ENCODE data around the gene PRAME.
"Not testable (repeated sequence)": the region's sequence is repeated elsewhere in the genome, so short reads cannot be mapped to it uniquely, and the experiment has no call there.

Gene PRAME, protein sequence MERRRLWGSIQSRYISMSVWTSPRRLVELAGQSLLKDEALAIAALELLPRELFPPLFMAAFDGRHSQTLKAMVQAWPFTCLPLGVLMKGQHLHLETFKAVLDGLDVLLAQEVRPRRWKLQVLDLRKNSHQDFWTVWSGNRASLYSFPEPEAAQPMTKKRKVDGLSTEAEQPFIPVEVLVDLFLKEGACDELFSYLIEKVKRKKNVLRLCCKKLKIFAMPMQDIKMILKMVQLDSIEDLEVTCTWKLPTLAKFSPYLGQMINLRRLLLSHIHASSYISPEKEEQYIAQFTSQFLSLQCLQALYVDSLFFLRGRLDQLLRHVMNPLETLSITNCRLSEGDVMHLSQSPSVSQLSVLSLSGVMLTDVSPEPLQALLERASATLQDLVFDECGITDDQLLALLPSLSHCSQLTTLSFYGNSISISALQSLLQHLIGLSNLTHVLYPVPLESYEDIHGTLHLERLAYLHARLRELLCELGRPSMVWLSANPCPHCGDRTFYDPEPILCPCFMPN

DNA sequence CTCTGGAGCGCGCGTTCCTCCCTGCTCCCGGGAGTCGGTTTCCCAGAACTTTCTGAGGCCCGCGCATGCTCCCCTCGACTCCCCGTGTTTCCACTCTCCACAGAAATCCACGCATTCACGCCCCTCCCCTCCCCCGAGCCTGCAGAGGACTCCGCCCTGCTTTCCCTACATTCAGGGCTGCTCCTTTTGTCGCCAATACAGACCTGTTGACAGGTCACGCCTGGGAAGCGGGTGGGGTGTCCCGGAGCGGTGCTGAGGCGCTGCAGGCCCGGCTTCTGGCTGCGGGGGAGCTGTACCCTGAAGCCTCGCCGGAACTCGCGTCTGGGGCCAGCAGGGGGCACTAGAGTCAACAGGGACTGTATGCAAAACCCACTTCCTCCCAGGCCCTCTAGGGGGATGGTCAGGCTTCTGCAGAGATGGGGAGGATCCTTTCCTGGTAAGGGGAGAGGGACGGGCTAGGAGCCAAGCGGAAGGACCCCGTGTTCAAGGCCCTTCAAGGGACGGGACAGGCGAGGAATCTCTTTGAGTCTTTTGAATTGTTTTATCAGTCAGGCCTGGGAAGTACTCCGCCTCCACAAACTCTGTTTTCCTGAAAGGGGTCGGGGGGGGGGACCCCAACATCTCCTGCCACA is at the start of gene PRAME:
PRAME (minus strand) TSS at position 294 of the 632 bp plus-strand sequence. CDS start 2,433 bp downstream, outside the sequence.
- DNase-seq, result no peak

DNA sequence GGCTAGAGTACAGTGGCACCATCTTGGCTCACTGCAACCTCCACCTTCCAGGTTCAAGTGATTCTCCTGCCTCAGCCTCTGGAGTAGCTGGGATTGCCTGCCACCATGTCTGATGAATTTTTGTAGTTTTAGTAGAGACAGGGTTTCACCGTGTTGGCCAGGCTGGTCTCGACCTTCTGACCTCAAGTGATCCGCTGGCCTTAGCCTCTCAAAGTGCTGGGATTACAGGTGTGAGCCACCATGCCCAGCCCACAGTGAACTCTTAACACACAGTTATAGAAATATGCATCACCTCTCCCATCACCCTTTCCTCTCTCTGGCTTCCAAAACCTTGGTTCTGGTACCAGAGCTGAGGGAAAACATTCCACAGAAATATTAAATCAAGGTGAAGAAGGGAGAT is 49.0 kb upstream of the PRAME start:
- not testable (repeated sequence) for DNase-seq

DNA sequence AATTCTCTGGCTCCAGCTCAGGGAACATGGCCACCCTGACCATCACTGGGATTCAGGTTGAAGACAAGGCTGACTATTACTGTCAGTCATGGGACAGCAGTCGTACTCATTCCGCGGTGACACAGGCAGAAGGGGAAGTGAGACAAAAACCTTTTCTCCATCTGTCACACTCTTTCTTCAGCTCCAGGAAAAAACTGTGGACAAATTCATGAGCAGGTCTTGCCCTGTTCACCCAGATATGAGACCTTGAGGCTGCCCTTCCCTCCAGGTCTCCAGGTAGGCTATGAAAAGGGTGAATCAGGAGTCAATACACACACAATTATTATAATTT is 46.0 kb upstream of the PRAME start:
- DNase-seq, result no peak

DNA sequence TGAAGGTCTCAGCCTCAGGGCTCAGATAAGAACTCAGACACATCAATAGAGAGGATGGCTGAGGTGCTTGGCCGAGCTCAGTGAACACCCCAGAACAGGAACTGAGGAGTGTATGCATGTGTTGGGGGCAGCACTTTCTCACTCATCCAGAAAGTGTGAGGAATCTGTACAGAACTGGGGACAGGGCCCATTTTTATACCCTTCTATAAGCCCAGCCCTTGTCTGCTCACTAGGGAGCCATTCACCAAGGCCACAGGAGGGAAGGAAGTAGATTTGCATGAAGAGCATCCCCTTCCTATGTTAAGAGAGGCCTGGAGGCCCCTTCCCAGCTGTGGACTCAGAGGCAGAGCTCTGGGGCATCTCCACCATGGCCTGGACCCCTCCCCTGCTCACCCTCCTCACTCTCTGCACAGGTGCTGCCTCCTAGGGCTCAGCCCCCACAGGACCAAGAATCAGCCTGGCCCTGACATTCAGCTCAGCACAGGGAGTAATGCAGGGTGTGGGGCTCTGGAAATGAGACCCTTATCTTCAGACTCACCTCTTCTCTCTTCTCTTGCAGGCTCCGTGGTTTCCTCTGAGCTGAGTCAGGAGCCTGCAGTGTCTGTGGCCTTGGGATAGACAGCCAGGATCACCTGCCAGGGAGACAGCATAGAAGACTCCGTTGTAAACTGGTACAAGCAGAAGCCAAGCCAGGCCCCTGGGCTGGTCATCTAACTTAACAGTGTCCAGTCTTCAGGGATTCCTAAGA is 45.4 kb upstream of the PRAME start:
- no peak for DNase-seq

DNA sequence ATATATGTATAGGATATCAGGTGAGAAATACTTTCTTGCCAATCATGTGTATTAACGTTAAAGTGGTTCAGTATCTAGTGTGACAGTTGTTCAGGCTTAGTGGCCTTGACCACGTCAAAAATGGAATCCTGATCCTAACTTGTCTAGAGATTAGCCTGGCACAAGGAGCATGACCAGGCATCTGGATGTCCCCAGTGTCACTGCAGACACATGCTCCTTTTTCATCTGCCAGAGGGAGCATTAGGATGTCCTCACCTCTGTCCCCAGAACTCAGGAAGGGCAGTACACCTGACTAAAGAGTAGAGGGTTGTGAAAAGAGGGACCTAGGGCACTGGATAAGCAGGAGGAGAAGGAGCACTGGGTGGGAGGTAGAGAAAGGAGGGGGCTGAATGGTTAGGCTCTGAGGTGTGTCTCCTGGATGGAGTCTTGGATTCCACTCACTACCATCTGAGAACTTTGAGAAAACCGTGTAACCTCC is 44.4 kb upstream of the PRAME start:
- DNase-seq, result no peak

DNA sequence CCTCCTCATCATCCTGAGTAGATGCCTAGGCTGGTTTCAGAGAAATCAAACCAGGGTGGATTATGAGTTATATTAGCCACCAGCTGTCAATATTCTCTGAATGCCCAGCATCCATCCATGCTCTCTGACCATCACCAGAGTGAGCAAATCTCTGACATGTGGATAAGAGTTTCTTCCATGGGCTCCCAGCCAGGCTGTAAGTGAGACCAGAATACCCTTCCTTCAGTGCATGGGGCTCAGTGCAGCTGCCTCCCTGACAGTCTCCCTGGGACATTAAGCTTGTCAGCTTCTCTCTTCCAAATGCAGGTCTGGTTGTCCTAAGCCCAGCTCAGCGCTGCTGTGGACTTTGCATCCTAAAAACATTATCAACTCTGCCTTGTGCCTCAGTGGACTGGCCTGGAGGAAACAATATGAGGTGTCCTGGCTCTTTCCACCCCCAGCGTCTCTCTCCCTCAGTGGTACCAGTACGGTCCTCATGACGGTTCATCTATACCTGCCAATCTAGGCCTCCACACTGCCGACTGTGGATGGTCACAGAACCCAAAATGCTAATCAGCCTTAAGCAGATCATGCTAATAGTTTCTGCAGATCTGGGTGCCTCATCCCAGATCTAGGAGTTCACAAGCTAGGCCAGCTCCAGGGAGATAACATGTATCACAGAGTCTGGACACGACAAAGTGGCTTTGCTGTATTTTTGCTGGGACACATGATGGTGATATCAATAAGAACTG is 41.6 kb upstream of the PRAME start:
- DNase-seq, result no peak

DNA sequence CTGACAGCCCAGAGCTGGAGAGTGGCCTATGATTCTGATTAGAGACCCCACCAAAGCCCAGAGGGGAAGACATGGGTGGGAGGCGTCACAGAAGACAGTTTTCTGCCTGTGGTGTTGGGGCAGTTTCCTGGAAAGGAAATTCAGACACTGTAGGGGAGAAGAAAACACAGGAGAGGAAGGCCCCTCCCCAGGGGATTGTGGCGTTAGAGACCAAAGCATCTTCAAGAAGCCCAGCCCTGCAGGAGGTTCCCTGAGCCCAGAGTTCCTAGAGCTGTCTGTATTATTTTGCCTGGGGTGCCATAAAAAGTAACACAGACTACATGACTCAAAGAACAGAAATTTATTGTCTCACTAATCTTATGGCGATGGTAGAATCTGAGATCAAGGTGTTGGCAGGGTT is 40.2 kb upstream of the PRAME start:
- DNase-seq, result no peak

DNA sequence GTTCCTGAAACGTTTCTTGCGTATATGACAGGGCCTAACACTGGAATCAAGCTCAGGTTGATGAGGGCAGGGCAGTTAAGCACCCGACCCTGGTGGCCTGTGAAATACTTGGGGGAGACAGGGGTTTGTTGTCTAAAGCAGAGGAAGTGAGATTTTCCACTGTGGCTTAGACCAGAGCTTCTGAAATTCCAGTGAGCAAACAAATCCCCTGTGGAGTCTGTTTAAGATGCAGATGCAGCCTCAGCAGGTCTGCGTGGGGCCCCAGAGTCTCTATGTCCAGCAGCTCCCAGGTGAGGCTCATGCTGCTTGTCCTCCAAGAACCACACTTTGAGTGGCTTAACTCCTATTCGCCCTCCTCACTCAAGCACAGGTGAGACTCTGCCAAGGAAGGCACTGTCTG is 39.1 kb upstream of the PRAME start:
- no peak for DNase-seq

DNA sequence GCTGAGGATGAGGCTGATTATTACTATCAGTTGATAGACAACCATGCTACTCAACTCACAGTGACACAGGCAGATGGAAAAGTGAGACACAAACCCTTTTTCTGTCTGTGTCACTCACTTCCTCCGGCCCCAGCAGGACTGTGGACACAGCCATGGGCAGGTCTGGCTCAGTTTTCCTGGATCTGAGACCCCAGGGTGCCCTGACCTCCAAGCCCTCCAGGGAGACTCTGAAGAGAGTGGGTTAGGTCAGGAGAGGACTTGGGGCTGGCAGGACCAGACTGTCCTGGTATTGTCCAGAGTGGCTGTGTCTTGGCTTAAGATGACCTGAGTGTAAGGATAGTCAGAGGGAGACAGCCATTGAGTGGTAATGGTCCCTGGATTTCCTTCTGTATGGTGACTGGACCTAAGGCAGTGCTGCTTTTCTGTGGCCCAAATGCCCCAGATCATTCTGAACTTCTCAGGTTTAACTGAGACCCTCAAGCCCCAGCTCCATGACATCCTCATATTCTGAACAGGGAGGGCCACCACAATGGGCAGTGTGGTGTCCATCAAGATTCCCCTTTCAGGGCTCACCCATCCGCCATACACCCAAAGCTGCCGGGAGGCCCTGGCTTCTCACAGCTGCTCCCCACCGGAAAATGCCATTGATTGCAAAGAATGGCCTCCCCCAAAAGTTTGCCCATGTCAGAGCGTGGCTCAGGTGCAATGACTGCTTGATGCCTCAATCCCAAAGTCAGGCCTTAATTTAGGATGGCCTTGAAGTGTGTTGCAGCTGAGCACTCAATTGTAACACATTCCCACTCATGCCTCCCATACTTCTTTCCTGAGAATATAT is 36.2 kb upstream of the PRAME start:
- no peak for DNase-seq

DNA sequence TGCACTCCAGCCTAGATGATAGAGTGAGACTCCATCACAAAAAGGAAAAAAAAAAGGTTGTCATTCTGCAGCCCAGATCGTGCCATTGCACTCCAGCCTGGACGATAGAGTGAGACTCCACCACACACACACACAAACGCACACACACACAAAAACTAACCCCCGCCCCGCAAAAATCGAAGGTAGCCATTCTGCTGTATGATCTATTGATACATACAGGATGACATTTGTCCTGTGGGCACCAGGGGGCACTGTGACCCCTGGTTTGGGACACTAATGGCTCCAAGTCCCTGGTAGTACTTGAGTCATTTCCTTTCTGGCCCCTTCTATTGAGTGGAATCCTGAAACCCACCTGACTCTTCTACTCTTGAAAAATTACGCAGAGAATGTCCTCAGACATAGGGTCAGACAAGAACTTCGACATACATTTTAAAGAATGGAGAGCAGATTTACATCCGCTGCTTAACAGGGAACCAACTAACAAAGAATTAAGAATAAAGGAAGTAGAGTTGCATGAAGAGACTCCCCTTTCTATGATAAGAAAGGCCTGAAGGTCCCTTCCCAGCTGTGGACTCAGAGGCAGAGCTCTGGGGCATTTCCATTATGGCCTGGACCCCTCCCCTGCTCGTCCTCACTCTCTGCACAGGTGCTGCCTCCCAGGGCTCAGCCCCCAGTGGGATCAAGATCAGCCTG is 35.0 kb upstream of the PRAME start:
- DNase-seq, result no peak

DNA sequence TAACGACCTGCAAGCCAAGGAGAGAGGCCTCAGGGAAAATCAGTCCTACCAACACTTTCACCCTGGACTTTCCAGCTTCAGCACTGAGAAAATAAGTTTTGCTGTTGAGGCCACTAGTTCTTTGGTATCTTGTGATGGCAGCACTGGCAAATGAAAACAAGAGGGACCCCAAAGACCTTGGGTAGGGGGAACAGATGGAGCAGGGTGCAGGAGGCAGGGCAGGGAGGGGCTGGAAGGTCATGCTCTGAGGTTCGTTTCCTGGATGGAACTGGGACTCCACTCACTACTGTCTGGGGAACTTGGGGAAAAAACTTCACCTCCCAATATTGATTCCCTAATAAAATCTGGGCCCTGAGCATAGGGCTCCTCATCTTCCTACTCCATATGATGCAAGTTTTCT is 34.2 kb upstream of the PRAME start:
- no peak for DNase-seq

DNA sequence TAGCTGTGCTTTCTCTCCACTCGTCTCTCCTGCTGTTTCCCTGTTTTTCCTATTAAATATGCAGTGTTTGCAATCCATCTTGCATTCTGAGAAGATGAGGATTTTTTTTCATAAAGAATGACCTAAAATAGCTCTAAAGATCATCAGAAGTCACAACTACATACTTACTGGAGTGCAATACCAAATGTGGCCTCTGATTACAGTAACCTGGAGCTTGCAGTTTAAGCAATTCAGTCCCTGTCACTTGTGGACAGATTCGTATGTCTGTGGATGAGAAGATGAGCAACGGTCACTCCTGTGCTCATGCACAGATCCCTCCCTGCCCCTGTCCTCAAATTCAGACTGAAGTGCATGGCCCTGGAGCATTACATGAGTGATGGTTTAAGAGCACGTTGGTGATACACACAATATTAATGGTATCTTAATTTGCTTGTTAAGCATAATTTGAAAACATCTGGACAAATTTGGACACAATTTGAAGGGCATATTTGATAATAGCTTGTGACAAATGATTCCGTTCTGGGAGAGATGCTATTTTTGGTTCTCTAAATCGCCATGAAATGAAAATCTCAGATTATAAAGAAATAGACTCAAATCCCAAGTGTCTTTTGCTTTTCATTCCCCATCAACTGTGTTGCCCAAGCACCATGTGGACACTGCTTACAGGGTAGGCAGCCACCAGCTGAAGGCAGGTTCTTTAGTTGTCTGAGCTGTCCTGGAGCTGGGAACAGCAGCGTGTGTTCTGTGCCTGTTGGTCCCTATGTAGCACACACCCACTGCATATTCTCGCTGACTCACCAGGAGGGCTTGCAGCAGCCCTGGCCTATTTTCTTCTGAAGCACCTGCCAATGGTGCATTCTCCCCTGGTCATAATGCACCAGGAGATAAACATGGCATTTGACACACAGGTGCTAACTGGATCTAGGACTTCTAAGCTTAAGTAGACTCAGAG is 32.6 kb upstream of the PRAME start:
- no peak for DNase-seq

DNA sequence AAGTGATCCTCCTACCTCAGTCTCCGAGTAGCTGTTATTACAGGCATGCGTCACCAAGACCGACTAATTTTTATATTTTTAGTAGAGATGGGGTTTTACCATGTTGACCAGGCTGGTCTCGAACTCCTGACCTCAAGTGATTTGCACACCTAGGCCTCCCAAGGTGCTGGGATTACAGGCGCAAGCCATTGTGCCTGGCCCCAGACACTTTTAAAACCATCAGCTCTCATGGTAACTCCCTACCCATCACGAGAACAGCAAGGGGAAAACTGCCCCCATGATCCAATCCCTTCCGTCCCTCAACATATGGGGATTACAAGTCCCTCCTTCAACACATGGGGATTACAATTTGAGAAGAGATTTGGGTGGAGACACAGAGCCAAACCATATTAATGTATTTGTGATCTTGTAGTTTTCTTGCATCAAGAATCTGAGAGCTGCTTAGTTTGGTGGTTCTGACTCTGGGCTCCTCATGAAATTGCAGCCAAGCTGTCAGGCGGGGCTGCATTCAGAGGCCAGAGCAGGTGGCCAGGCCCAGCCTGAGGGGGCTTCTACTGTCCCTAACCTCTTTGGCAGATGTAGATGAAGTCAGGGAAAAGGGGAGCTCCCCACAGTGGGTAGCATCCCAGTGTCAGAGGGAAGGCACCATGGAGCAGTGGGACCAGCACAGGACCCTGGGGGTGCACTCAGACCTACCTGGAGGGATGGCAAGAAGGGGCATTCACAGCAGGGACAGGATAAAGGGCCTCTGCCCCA is 31.2 kb upstream of the PRAME start:
- no peak for DNase-seq

DNA sequence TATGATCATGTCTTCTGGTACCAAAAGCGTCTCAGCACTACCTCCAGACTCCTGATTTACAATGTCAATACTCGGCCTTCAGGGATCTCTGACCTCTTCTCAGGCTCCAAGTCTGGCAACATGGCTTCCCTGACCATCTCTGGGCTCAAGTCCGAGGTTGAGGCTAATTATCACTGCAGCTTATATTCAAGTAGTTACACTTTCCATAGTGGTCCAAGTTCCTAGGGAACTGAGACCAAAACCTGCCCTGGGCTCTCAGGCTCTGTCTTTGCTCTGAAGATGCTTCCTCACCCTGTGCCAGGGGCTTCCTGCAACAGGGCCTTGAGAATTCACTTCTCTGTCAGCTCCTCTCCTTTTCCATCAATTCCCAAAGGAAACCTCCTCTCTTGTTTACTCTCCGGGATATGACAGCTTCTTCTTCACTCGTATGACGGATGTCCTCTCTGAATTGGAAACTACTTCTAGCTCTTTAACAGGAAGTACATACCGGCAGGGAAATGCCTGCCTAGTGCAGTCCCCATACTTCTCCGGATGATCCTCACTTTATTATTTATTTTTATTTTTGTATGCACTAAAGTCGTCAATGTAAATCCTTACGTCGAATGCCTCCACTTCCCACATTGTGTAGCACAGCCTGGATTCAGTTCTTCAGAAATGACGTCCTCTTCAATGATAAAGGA is 29.6 kb upstream of the PRAME start:
- no peak for DNase-seq

DNA sequence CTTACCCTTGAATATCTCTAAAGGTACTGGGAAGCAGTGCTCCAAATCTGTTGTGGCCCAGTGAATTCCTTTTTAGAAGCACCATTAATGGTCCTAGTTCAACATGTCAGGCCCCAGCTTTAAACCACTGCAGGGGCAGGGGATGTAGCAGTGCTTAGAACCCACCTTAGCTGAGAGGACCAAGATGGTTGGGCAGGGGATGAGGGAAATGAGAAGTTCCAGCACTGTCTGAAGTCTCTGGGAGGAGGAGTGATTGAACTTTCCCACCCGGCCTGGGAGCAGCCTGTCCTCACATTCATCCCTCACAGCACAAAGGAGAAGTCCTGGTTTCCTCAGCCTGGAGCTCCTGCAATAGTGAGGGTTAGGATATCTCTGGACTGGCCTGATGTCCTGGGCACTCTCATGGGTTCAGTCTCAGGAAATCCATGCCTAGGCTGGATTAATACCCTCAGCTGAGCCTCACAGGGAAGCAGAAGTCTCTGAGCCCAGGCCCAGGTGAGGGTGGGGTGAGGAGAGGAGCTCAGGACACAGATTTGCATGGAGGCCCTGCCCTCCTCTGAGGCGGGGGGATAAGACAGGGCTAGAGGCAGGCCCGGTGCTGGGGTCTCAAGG is 28.6 kb upstream of the PRAME start:
- DNase-seq, result no peak

DNA sequence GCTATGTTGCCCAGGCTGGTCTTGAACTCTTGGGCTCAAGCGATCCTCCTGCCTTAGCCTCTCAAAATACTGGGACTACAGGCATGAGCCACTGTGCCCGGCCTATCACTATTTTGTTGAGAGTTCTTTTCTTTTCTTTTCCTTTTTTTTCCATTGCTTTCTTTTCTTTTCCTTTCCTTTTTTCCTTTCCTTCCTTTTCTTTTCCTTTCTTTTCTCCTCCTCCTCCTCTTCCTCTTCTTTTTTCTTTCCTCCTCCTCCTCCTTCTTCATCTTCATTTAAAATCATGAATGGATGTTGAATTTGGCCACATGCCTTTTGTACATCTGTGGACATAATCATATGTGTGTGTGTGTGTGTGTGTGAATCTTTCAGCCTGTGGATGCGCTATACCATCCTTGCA is 25.7 kb upstream of the PRAME start:
- DNase-seq, result no peak

DNA sequence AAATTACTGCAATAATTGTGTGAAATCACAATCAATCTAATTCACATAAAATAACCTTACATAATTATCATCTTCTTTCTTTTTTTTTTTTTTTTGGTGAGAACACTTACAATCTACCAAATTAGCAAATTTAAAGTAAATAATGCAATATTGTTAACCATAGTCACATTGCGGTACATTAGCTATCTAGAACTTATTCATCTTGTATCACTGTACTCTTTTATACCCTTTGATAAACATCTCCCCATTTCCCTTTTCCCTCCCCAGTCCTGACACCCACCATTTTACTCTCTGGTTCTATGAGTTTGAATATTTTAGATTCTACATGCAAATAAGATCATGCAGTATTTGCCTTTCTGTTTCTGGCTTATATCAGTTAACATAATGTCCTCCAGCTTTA is 24.0 kb upstream of the PRAME start:
- no peak for DNase-seq

DNA sequence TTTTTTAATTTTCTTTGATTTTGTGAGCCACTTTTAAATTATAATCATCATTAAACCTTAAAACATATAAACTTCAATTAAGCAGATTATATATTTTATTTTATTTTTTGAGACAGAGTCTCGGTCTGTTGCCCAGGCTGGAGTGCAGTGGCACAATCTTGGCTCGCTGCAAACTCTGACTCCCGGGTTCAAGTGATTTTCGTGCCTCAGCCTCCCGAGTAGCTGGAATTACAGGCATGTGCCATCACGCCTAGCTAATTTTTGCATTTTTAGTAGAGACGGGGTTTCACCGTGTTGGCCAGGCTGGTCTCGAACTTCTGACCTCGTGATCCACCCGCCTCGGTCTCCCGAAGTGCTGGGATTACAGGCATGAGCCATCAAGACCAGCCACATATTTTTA is 22.5 kb upstream of the PRAME start:
- not testable (repeated sequence) for DNase-seq

Measured in amniotic stem cell (primary cell).